NCI-H2029 treated with DMSO at 0.1 percent for 48 hours (cell line): Measurements from ENCODE around the gene AHRR.
"Not testable (repeated sequence)": the region's sequence is repeated elsewhere in the genome, so short reads cannot be mapped to it uniquely, and the experiment has no call there.

Experiments used
- DNase-seq: peaks from one replicate; lab custom pipeline; 2025; lab: John Stamatoyannopoulos, UW

Gene AHRR

DNA sequence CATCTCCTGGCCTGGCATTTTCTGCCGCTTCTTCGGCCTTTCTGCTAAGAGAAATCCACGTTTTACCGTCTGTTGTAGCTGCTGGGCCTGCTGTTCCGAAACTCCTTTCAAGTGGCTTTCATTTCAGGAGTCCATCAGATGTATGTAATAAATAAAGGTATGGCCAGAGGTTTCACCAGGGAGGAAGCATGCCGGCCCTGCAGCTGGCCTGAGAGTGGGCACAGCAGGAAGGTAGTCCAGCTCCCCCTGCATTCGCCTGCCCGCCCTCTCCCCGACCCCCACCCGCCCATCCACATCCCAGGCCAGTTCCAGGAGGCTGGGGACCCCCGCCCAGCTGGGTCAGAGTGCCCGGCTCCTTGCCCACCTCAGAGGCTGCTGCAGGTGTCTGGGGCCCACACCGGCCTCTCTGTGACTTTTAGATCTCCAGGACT lies 75.0 kb downstream of the AHRR start:
- no peak for DNase-seq

DNA sequence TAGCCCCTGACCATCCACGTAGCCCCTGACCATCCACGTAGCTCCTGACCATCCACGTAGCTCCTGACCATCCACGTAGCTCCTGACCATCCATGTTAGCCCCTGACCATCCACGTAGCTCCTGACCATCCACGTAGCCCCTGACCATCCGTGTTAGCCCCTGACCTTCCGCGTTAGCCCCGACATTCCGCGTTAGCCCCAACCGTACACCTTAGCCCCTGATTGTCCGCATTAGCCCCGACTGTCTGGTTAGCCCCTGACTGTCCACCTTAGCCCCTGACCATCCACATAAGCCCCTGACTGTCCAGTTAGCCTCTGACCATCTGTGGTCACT lies 76.6 kb downstream of the AHRR start:
- not testable (repeated sequence) for DNase-seq

DNA sequence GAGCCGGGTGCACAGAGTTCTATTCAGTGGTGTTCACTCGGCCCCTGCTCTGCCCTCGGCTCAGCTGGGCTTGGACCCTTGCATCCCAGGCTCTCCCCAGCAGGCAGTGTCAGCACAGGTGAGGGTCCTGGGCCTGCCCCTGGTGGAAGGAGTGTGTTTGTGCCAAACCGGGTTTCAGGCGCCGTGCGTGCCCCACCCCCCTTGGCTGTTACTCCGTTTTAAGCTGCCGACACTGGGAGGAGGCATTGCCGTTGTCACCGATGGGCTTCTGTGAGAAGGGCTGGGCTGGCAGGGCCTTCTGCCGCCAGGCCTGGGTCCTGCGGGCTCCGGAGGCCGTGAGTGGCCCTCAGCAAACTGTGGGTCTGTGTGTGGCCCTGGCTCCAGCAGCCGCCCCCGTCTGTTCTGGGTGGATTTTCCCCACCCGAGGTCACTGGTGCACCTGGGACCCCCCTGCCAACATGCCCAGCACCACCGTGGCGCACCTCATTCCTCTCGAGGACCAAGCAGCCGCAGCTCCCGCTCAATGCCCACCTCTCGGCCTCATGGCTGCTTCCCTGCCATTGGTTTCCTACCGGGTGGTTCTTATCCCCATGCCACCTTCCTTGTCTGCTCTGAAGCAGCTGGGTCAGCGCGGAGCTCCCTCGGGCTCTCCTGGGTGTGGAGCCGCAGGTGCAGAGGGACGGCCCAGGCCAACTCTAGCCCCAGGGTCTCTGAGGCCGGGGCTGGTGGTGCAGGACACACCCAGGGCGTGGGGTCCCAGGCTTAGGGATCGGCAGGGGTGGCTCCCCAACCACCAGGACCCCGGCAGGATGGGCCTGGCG lies 77.2 kb downstream of the AHRR start:
- no peak for DNase-seq

GRCh38 chr5:399296-400281 lies 78.1 kb downstream of the AHRR start:
- peak; percentile 45 for DNase-seq

DNA sequence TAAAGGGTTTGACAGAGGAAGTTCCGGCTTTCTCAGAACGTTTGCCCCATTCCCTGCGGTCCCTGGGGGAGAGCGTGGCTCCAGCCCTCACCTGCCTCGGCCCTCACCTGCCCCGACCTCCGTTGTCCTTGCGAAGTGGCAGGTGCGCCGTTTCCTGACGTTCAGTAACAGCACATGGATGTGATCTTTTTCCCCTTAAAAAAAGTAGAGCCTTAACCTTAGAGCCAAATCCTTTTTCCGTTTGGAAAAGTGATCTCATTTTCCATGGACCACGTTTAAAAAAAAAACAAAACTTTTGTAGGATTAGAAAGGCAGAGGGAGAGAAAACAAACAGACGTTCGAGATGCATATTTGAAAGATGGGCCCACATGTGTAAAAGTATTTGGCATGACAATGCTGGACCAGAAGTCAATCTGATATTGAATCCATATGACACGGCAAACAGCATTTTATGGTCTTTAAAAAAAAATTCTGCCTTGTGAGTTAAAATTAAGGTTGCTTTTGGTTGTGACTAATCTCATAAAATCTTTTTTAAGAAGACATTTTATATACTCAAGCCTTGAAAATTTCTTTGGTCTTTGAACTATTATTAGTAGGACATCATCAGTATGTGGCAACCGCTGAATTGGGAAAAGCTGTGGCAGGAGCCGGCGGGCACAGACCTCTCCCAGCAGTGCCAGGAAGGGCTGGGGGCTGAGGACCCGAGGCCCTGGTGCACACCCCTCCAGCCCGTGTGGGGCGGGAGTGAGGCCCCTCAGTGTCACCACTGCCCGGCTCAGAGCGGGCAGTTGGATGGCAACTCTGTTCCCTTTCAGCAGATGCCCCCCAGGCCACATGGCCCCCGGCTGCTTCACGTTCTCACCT lies 79.0 kb downstream of the AHRR start:
- no peak for DNase-seq

DNA sequence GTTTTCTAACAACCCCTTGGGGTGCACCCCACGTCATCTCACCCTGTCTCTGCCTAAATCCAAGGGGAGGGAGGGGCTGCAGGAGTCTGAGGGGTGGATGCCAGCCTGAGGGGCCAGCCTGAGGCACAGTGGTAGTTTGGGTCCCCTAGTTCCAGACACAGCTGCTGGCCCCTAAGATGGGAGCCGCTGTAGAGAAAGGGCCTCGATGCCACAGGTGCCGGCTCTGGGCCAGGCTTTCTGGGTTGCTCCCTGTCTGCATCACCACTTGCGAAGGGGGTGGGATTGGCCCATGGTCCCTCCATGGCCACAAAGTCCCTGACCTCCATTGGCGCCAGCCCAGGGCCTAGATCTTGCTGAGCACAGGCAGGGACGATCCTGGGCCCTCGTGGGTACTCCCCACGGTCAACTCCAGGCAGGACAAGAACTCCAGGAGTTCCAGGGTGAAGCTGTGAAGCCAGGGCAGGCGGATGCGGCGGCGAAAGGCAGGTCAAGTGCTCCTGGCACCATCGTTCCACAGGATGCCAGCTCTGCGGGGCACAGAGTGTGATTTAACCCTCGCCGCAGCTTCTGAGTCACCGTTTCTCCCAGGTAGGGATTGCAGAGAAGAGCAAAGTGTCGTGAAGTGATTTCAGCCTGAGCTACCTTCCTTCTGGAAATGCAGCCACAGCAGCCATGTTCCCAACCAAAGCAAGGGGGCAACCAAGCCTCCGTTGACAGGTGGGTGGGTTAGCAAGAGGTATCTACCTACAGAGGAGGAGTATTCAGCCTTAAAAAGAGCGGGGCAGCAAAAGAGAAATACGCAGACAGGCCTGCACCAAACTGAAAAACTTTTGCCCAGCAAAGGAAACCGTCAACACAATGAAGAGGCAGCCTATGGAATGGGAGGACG lies 79.9 kb downstream of the AHRR start:
- DNase-seq: no peak

- not testable (repeated sequence) for DNase-seq
These were observed 80.7 kb downstream of the AHRR start for GRCh38 chr5:402219-402614.

- no peak for DNase-seq
These were observed 81.3 kb downstream of the AHRR start for GRCh38 chr5:402615-403359.

- DNase-seq: no peak
These were observed 82.5 kb downstream of the AHRR start for GRCh38 chr5:403995-404394.

DNA sequence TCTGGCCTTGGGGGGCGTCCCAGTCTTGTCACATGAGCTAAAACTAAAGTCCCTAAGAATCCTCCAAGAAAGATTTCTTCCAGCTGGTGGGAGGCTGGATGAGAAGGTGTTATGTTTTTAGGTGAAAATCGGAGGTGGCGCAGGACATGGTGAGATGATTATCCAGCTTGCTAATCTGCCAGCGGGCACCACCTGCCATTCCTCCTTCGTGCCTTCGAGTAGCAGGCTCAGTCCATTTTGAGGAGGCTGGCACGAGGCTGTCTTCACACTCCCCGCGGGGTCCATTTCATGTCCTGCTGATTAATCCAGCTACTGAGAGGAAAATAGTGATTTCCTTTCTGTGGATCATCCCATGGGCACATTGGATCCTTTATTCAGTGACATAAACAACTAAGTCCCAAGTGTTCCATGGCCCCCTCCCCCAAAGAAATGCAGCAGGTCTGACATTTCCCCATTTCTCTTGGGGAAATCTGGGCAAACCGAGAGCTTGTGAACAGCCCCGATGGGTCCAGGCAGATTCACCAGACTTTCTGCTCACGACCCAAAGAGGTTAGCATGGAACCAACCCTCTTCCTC lies 83.2 kb downstream of the AHRR start:
- no peak for DNase-seq

DNA sequence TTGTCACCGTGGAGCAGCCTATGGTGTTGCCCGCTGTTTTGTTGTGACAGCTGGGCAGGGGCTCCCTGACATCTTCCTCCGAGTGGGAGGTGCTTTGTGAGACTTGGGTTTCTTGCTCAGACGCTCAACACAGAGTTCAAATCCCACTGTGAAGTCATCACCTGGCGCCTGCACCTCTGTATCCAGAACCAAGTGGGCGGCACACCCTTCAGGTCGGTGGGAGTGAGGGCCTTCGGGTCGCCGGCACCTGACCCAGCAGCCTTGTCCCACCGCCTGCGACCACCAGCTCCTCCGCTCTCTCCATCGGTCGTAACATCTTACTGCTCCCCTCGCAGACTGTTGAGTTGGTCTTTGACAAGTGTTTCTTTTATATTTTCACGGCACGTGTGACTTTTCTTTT lies 83.9 kb downstream of the AHRR start:
- DNase-seq: no peak

GRCh38 chr5:406041-406440 lies 84.5 kb downstream of the AHRR start:
- no peak for DNase-seq

DNA sequence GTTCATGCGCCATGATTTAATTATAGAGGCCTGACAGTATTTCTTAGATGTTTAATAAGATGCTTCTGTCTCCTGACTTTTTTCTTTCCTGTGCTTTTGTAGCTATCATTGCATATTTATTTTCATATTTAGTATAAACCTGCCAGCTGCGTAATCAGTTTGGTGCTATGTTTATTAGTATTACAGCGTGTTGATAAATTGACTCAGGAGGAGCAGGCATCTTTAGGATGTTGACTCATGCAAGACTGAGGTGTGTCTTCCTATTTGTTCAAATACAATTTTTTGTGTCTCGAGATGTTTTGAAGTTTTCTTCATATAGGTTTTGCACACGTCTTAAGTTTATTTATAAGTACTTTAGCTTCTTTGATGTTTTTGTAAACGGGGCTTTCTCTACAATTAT lies 85.5 kb downstream of the AHRR start:
- no peak for DNase-seq

DNA sequence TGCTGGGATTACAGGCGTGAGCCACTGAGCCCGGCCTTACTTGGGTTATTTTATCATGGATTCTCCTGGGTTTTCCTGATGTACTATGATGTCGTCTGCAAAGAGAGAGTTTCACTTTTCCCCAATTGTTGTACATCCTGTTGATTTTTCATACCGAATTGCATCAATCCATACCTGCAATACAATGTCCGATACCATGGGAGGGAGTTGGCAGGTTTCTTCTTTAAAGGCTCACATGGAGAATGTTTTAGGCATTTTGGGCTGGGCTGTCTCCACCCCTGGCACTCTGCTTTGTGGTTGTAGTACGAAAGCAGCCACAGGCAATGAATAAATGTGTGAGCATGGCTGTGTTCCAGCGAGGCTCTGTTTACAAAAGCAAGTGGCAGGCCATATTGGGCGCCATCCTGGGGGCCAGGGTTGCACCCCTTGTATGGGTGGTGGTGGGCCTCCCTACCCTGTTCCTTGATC lies 86.3 kb downstream of the AHRR start:
- DNase-seq: no peak

- DNase-seq: no peak
These were observed 89.5 kb downstream of the AHRR start for GRCh38 chr5:410911-411517.

- no peak for DNase-seq
These were observed 90.2 kb downstream of the AHRR start for GRCh38 chr5:411728-412127.

- DNase-seq: not testable (repeated sequence)
These were observed 93.7 kb downstream of the AHRR start for GRCh38 chr5:414991-415927.

GRCh38 chr5:415928-416635 lies 94.6 kb downstream of the AHRR start:
- no peak for DNase-seq
